Head of caudate nucleus (tissue), 42 donors: ENCODE measurements around the gene KIAA1958.
"Not testable (repeated sequence)": the region's sequence is repeated elsewhere in the genome, so short reads cannot be mapped to it uniquely, and the experiment has no call there.

Experiments
- DNase-seq, 42 donors: peaks; one replicate each; pipeline versions ENCODE4 v3.0.0 to v3.0.0-alpha.2; 2020 to 2021; ENCODE audit warnings: mixed read lengths in 7 of 42
- intact Hi-C: fragments of 100-400 bp; cut with DNase I; formaldehyde crosslinking; loops from one replicate; pipeline ENCODE4 v1.15.0; 2022

KIAA1958 gene

DNA sequence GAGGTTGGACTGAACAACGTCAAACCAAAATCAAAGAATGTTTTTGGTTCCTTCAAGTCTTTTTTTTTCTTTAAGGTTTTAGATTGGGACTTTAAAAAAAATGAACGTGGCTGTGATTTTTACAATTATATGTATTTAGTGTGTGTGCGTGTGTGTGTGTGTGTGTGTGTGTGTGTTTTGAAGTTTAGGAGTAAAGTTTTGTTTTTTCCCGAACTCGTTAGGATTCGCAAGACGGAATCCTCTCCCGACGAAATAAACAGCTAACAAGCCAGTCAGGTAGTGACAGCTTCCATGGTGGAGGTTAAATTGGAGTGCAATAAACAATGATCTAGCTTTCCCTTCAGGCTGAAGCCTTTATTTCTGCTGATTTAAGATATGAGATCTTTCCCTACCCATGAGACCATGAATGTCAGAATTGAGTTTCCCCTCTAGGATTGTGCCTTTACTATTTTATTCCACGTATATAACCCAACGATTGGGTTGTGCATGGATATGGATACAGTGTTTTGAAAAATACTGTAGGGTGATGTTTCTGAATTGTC, 1.2 kb downstream of the KIAA1958 start:
- intact Hi-C loops = loop anchor here (10.0 kb wide), 1 partner anchor 113 kb away; no protein-coding TSS in a partner anchor
- peak in 1 of 42 donors; percentile 24 for DNase-seq

DNA sequence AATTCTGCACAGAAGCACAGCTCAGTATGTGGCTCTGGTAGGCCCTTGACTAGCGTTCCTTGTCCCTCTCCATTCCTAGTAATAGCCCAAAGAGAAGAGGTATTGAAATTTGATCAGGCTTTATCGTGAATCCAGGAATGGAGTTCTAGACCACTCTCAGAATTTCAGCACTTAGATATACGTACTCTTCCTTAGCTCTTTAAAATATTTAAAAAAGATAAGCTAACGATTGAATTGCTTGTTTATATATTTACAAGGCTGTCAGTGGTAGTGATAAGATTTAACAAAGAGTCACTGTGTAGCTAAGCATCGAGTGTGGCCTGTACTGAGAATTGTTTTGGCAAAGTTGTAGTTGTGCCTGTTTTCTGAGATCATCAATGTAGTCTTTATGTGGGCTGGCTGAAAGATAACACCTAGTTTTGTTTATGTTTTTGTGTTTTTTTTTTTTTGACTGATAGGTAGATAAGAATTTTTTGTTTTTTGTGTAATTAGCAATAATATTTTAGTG, 2.5 kb downstream of the KIAA1958 start:
- peak in 2 of 42 donors; percentile 17 to 23 for DNase-seq
- intact Hi-C loops = loop anchor here (10.0 kb wide), 1 partner anchor 114 kb away; no protein-coding TSS in a partner anchor

DNA sequence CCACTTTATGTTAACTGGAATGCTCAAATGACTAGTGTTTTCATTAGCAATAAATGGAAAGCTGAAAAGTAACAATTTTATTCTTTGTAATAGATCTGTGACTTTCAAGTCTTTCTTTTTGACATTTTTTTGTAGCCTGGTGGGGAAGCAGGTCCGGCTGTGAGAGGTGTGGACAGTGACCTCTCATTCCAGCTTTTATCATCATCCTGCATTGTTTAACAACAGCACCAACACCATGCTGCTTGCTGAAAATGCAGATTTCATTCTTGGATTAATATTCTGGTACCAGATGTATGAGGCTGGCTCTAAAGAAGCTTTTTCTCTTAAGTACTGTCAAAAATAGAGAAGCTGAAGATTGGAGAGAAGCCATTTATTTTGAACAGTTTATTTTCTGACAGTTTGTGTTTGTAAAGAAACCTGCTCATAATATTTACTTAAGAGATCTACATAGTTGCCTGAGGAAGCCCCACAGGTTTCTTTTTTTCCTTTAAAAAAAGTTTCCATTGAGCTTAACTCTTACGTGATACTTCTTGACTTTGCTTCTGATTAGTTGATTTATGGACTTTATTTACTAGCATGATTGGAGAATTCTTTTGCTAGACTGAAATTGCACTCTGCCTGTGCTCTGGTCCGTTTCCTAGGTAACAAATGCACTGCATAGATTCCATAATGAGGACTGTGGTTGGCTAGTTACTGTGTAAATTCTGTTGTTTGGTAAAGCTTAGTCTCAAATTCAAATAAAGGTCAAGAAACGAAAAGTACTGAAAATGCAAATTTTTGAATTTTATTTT, 3.4 kb downstream of the KIAA1958 start:
- DNase-seq = no peak
- intact Hi-C loops = loop anchor here (10.0 kb wide), 1 partner anchor 115 kb away; no protein-coding TSS in a partner anchor

DNA sequence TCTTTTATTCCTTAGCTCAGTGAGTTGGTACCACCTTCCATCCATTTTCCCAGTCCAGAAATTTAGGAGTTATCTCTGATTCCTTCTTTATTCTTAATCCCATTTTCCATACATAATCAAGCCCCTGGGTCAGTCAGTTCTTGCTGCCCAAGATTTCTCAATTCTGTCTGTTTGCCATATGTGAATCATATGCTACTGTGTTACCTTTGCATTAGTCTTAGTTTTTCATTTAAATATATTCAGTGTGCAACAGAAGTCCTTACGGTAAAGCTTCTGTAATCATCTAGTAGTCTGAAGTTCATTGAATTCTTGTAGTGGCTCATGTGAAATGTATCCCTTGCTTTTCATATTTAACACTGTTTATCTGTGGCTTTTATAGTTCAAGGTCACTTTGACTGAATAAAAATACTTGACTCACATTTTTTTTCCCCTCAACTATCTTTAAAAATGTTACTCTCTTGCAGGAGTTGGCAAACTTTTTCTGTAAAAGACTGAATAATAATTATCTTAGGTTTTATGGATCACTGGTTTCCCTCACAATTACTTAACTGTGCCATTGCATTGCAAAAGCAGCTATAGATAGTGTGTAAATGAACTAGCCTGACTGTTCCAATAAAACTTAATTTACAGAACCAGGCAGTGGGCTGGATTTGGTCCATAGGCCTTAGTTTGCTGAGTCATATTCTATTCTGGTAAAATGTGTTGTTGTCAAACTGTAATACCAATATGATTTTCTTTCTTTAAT, 6.9 kb downstream of the KIAA1958 start:
- DNase-seq = no peak
- intact Hi-C loops = no loop called here

DNA sequence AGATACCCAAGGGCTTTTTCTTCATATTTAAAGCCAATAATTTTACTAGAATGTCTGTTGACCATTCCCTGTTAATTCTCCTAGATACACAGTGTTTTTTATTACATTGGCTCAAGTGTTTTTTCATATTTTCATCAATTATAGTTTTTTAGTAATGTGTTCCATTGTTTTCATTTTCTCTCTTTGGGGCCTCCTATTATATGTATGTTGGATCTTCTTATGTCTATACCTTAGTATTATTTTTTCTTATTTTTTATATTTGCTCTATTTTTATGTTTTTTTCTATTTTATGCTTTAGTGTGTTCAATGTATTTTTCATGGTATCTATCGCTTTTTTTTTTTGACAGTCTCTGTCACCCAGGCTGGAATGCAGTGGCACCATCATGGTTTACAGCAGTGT, 7.5 kb downstream of the KIAA1958 start:
- no peak for DNase-seq
- intact Hi-C loops = no loop called here

DNA sequence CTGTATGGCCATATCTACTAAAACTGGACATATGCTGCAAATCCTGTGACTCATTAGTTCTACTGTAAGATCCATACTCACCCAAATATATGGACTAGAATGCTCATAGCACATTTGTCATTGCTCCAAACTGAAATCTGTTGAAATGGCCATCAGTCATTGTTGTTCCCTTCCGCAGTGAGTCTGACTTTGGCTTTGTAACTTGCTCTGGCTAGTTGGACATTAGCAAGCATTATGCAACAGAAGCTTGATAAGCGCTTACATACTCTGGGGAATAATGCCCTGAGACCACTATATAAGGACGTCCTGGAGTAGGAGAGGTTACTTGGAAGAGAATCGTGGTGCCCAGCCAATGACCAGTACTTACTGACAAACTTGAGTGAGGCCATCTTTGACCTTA, 9.0 kb downstream of the KIAA1958 start:
- intact Hi-C loops = no loop called here
- no peak for DNase-seq

DNA sequence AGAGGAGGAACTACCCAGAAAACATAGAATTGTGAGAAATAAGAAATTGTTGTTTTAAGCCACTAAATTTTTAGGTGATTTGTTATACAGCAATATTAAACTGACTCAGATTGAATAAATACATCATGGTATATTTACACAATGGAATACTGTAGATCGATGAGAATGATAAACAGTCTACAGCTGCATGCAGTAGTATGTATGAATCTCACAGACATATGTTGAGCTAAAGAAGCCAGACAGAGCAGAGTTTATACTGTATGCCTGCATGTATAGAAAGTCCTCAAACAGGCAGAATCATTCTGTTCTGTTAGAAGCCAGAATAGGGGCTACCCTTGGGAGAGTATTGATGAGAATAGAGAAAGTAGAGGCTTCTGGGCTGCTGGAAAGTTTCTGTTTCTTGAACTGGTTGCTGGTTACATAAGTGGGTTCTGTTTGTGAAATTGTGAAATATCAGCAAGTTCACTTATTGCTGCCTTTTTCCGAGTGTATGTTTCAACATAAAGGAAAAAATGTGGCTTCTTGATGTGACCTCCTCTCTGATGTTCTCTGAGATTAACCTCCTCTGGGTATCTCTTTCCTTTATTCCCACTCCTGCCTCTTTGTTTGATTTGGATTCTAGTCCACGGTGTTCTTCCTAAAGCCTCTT, 9.6 kb downstream of the KIAA1958 start:
- intact Hi-C loops = no loop called here
- no peak for DNase-seq

DNA sequence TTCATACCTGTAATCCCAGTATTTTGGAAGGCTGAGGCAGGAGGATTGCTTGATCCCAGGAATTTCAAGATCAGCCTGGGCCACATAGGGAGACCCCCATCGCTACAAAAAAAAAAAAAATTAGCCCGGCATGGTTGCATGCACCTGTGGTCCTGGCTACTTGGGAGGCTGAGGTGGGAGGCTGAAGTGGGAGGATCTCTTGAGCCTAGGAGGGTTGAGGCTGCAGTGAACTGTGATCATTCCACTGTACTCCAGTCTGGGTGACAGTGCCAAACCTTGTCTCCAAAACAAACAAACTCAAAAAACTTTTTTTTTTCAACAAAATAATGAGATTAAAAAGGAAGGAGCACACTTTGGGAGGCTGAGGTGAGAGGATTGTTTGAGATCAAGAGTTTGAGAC, 14.2 kb downstream of the KIAA1958 start:
- DNase-seq = no peak
- intact Hi-C loops = no loop called here

DNA sequence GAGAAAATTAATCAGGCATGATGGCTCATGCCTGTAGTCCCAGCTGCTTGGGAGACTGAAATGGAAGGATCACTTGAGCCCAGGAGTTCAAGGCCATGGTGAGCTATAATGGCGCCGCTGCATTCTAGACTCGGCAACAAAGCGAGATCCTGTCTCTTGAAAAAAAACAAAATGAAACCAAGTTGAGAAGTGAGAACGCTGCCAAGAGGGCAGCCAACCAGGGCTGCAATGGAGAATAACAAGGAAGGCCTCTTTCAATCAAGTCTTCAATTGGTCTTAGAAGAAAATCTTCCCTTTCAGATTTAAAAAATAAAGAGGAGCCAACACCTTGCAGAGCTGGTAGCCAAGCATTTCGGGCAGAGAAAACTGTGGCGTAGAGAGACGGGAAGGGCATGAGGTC, 14.7 kb downstream of the KIAA1958 start:
- intact Hi-C loops = no loop called here
- DNase-seq = peak in 2 of 42 donors; percentile 41 to 49

DNA sequence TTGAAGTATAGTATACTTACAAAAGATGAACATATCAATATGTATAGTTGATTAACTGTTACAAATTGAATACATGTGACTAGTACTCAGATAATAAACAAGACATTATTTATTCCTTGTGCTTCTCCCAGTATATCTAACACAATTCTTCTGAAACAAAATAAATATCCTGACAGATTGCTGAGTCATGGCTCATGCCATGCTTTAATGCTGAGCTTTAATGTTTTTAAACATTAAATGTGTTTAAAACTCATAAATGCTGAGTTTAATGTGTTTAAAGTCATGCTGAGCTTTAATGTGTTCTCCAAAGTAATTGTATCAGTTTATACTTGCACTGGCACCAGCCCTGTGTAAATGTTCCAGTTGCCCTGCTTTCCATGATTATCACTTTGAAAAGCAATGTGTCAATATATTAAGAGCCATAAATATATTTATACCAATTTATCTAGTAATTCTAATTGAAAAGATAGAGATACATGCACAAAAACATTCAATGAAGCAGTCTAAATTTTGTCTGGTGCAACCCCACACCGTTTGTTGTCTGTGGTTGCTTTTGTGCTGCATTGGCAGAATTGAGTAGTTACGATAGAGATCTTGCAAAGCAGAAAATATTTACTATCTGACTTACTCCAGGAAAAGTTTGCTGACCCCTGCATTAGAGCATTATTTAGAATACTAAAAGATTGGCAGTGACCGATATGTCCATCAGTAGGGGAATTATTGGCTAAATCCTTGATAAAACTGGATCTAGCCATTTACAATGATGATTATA, 15.7 kb downstream of the KIAA1958 start:
- intact Hi-C loops = no loop called here

DNA sequence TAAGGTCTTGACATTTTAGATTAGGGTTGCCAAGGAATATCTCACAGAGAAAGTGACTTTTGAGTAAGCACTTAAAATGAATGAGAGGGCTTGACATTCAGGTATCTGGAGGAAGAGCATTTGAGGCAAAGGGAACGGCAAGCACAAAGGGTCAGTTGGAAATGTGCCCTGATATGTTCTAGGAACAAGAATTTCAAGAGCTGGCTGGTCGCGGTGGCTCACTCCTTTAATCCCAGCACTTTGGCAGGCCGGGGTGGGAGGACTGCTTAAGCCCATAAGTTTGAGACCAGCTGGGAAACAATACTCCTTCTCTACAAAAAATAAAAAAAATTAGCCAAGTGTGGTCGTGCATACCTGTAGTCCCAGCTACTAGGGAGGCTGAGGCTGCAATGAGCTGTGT, 16.5 kb downstream of the KIAA1958 start:
- peak in 7 of 42 donors; percentile 8 to 58 (median 28) for DNase-seq
- intact Hi-C loops = no loop called here

More for the DNA sequence above, 15.7 kb downstream of the KIAA1958 start:
- DNase-seq = no peak

DNA sequence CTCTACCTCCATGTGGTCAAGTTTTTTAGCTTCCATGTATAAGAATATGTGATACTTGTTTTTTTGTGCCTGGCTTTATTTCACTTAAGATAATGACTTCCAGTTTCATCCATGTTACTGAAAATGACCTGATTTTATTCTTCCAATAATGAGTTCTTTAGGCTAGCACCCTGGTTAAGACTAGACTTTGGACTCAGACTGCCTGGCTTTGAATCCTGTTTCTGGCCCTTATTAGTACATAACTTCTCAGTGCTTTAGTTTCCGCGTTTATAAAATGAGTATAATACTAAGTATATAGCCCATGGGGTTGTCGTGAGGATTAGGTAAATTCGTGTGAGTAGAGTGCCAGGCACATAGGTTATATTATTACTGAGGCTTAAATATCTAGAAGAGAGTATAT, 18.5 kb downstream of the KIAA1958 start:
- intact Hi-C loops = no loop called here
- DNase-seq = no peak

DNA sequence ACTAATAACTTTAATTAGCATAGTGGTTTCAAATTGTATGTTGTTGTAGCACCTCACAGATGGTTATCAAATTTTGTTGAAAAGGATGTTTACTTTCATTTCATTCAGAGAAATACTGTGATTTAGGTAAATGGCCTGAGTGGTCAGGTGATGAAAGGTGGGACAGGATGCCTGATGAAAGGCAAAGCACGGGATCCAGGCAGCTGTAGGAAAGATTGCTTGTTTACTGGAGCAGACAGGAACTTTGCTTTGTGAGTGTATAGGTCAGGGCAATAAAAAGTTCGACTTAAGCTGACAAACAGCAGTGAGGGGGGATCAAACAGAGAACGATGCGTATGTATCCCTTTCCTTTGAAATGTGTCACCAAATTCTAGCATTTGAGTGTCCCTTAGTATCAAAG, 19.0 kb downstream of the KIAA1958 start:
- no peak for DNase-seq
- intact Hi-C loops = no loop called here

DNA sequence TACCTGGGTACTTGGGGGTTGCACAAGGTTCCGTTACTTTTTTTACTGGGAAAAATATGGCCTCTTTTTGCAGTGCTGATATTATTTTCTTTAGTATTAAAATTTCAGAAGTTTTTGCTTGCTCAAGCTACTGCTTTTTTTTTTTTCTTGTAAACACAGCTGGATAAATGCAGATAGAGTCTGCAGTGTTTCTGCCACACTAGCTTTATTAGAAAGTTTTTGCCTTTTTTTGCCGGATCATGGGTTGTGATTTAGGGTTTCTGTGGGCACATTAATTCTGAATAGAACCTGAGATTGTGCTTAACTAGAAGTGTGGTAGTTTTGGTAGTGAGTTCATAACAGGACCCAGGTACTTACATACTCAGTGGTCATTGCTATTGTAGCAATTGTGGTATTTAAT, 19.9 kb downstream of the KIAA1958 start:
- no peak for DNase-seq
- intact Hi-C loops = no loop called here

DNA sequence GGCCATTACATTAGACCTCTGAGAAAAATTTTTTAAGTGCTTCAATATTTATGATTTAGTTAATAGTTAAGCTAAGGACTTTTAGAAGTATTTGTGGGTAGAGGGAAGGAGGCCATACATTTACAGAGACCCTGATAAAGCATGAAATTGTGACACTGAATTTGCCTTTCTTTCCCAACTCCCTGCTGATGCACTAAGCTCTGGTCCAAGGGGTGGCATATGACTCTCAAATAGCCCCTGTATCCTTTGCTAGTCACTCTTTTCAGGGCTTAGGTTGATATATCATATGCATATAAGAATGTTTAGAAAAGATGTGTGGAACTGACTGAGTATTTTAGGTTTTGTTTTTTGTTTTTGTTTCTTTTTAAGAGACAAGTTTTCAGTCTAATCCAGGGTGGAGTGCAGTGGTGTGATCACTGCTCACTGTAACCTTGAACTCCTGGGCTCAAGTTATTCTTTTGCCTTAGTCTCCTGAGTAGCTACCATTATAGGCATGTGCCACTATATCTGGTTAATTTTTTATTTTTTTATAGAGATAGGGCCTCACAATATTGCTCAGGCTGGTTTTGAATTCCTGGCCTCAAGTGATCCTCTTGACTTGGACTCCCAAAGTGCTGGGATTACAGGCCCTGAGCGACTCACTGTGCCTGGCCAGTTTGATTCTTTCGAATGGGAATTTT, 20.5 kb downstream of the KIAA1958 start:
- intact Hi-C loops = no loop called here
- DNase-seq = no peak

DNA sequence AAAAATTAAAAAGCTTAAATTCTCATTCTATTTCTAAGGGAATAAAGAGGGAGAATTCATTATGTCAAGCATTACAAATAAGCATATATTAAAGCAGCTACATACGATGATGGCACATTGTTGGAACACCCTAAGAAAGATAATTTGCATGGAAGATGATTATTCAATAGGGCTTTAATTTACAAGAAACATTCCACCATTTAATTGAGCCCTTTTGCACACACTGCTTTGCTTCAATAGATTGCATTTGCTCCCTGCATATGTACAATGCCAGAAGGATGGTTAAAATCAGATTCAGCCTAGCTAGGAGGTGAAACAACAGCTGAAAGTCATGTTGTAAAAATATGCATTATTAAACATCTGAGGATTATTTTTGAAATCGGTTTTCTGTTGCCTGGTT, 21.8 kb downstream of the KIAA1958 start:
- DNase-seq = no peak
- intact Hi-C loops = no loop called here

DNA sequence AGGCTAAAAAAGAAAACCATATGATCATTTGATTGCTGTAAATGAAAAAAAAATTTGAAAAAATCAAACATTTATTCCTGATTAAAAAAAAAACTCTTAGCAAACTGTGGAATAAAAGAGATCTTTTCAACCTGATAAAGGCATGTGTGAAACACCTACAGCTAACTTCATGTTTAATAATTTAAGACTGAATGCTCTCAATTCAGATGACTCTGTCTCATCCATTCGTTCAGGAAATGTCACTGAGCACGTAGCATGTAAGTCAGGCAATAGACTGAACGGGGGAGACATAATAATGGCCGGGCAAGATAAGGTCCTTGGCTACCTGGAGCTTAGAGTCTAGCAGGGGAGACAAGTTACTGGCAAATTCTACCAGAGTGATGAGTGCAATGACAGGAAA, 25.8 kb downstream of the KIAA1958 start:
- intact Hi-C loops = not testable (repeated sequence)

DNA sequence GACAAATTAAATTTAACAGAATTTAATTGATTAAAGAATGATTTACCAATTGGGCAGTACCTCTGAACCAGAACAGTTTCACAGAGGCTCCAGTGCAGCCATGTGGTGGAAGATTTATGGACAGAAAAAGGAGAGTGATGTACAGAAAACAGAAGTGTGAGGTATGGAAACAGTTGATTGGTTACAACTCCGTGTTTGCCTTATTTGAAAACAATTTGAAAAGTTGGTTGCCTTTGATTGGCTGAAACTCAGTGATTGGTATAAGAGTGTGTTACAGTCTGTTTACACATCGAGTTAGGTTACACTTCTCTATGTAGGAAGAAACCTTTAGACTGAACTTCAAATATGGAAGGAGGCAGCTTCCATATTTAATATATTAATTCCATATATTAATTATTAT, 30.1 kb downstream of the KIAA1958 start:
- no peak for DNase-seq
- intact Hi-C loops = no loop called here

More for the DNA sequence above, 25.8 kb downstream of the KIAA1958 start:
- not testable (repeated sequence) for DNase-seq
